ENCODE data around the gene OAS2.
"Not testable (repeated sequence)": the region's sequence is repeated elsewhere in the genome, so short reads cannot be mapped to it uniquely, and the experiment has no call there.

OAS2 gene

GRCh38 chr12:112987561-112987960, 9.2 kb downstream of the OAS2 start:
- no peak for DNase-seq

GRCh38 chr12:112988224-112988623, 9.9 kb downstream of the OAS2 start:
- DNase-seq = peak in 1 of 5 experiments; percentile 63

- not testable (repeated sequence) for DNase-seq
Measured at GRCh38 chr12:112988823-112989385, 10.6 kb downstream of the OAS2 start.

GRCh38 chr12:112989806-112990205, 11.5 kb downstream of the OAS2 start:
- no peak for DNase-seq

- peak in 3 of 5 experiments; percentile 25 to 54 (median 52) for DNase-seq
Measured at GRCh38 chr12:112992541-112993398, 14.5 kb downstream of the OAS2 start.

GRCh38 chr12:112995008-112995407, 16.7 kb downstream of the OAS2 start:
- DNase-seq = no peak

DNA sequence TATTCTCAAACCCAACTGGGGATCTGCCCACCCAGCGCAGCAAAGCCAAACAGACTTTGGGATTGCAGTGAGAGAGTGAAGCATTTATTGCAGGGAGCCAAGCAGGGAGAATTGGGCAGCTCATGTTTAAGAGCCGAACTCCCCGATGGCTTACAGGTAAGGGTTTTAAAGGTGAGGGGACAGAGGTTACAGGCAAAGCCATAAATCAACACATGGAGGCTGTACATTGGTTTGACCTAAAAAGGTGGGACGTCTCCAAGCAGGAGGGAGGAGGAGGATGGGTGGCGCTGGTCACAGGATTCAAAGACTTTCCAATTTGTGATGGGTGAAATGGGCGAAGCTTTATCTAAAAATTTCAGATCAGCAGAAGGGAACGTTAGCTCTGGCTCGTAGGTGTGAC, 18.2 kb downstream of the OAS2 start:
- no peak for DNase-seq

GRCh38 chr12:112997506-112997905, 19.2 kb downstream of the OAS2 start:
- DNase-seq = no peak

DNA sequence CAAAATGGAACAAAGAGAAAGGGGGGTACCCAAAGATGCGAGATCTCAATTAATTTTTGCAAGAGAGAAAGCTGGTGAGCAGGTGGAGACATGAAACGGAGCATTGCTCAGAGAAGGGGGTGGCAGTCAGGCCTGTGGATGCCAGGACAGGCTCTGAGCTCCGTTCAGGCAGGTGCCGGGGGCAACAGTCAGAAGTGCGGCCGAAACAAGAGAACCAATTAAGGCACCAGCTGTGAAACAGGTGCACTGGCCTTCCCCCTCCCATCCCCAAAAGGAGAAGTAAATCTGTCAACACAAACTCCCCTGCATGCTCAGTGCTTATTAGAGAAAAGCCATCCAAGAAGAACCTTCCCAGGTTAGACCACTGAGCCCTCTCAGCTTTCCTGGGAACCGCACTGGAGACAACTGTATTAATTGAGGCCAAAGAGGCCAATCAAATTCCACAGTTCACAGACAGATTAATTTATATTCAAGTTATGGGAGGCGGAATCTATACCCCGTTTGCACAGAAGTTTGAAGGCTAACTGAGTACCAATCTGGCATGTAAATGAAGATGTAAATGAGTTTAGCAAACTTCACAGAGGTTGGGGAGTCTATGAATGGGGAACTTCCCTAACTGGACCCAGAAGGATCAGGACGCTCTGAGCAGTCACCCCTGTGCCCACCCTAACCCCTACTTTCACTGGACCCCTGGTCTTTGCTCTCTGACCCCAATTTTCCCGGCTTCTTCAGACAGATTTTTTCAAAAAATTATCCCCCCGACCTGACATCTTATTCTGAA, 20.9 kb downstream of the OAS2 start:
- DNase-seq = no peak

DNA sequence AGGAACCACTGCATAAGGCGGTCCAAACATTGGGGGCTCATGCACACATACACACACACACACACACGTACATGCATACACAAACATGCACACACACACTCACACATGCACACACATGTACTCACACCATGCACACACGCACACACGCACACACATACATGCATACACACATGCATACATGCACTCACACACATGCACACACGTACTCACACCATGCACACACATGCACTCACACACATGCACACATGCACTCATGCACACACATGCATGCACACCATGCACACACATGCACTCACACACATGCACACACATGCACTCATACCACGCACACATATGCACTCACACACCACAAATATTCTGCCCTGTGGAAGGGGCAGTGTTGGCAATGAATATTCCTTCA, 22.1 kb downstream of the OAS2 start:
- DNase-seq = no peak

GRCh38 chr12:113002155-113002554, 23.8 kb downstream of the OAS2 start:
- DNase-seq = no peak

GRCh38 chr12:113002676-113003075, 24.4 kb downstream of the OAS2 start:
- no peak for DNase-seq

GRCh38 chr12:113003636-113004035, 25.3 kb downstream of the OAS2 start:
- no peak for DNase-seq

- DNase-seq = no peak
Measured at GRCh38 chr12:113005762-113006161, 27.4 kb downstream of the OAS2 start.

GRCh38 chr12:113006206-113006605, 27.9 kb downstream of the OAS2 start:
- no peak for DNase-seq

- DNase-seq = no peak
Measured at GRCh38 chr12:113006641-113007040, 28.3 kb downstream of the OAS2 start.

DNA sequence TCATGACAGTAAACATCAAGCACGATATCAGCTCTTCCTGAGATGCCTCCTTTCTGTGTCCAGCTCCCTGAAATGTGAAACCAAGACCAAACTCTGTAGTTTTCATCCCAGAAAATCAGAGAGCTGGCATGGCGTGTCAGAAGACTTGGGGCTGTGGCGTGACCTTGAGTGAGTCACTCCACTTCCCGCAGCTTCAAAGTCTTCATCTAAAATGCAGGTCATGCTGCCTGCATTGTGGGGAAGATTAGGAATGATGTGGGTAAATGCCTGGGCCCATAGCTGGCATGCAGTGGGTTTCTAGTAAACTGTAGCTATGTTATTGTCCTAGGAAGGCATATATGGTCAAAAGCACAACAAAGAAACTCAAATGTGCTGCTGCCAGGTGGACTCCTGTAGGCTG, 28.8 kb downstream of the OAS2 start:
- DNase-seq = no peak

GRCh38 chr12:113010701-113011100, 32.4 kb downstream of the OAS2 start:
- DNase-seq = no peak

- DNase-seq = no peak
Measured at GRCh38 chr12:113014565-113014964, 36.2 kb downstream of the OAS2 start.

GRCh38 chr12:113016796-113017195, 38.5 kb downstream of the OAS2 start:
- no peak for DNase-seq

DNA sequence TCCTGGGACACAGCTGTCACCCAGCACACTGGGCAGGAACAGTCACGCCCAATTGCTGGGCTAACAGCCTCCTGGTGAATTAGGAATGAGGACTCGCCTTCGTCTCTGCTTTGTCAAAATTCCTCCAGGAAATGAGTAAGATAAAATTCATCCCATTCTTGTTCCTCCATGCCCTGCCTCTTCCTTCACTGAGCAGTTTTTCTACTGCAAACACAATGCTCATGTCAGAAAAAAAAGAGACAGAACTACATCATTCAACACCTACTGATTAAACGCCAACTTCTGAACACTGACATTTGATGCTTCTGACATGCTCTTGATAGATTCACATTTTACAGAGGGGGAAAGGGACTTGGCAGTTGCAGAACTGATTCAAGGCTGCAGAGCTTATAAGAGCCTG, 40.7 kb downstream of the OAS2 start:
- no peak for DNase-seq

DNA sequence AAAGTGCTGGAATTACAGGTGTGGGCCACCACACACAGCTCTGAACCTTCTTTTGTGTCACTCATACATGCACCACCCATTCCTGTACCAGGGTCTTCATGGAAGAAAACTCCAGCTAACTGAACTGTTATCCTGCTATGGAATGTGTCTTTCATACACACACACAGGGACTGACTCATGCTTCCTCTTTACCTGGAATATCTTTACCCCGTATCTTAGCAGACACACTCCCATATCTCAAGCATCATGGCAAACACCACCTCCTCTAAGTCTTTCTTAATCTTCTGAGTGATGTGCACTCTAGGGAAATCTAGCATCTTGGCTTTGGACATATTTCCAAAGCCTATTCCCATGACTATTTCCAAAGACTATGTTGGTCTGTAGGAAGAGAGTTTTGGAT, 43.2 kb downstream of the OAS2 start:
- no peak for DNase-seq

GRCh38 chr12:113022563-113023297, 44.4 kb downstream of the OAS2 start:
- DNase-seq = no peak

Measured in T-helper 2 cell (primary cell).